Progenitor cell of endocrine pancreas (in vitro differentiated cells): ENCODE results near the gene HID1. TPM values are rescaled to one million over a fixed set of nuclear protein-coding genes. Genes with fewer than 3 reads are reported as not detected.
A peak's percentile ranks its signal among the peaks of the same experiment; 100 is the strongest.

Experiments
- DNase-seq: peaks from one replicate; pipeline ENCODE4 v3.0.0; 2021; ENCODE audit warnings: low spot score; ENCODE audit not compliant: unreplicated experiment
- H3K27ac Mint-ChIP-seq: 2 replicates; pipeline ENCODE4 v1.8.0; 2021; ENCODE audit warnings: mild to moderate bottlenecking, moderate library complexity, mixed read lengths
- H3K27me3 Mint-ChIP-seq: 2 replicates; pipeline ENCODE4 v1.8.0; 2021; ENCODE audit warnings: mixed read lengths
- H3K36me3 Mint-ChIP-seq: 2 replicates; pipeline ENCODE4 v1.8.0; 2022; ENCODE audit warnings: mixed read lengths; ENCODE audit not compliant: insufficient read depth
- H3K4me1 Mint-ChIP-seq: 2 replicates; pipeline ENCODE4 v1.8.0; 2021; ENCODE audit warnings: low read depth, mixed read lengths
- H3K4me3 Mint-ChIP-seq: 2 replicates; pipeline ENCODE4 v1.8.0; 2021; ENCODE audit warnings: low read depth, mild to moderate bottlenecking, moderate library complexity, mixed read lengths
- H3K9me3 Mint-ChIP-seq: 2 replicates; pipeline ENCODE4 v1.8.0; 2021; ENCODE audit warnings: low read depth, mixed read lengths
- total RNA-seq: library from RNA; stranded (reverse); gene quantifications from 2 replicates; pipeline ENCODE4 v1.2.1, GENCODE V29; 2021
- TF ChIP-seq, protein P1 (sequence below): fragments of 200-600 bp; sonication (generic); IDR thresholded peaks from one replicate; pipeline ENCODE4 v1.5.0; 2021; ENCODE audit warnings: antibody characterized with exemption, mild to moderate bottlenecking; ENCODE audit not compliant: unreplicated experiment

Gene HID1
- total RNA-seq, 1 donor from 2014 or later: 101 TPM

- no peak for DNase-seq
- Mint-ChIP-seq H3K9me3 (no peaks in the 10 kb centered on the region), H3K27me3 (no peaks in the 10 kb centered on the region), H3K36me3 (peaks cover 13% of the 10 kb centered on the region), H3K4me3 (no peak overlapping the region), H3K27ac (no peak overlapping the region), H3K4me1 (peaks cover 8% of the 10 kb centered on the region)
- TF ChIP-seq, protein P1, sequence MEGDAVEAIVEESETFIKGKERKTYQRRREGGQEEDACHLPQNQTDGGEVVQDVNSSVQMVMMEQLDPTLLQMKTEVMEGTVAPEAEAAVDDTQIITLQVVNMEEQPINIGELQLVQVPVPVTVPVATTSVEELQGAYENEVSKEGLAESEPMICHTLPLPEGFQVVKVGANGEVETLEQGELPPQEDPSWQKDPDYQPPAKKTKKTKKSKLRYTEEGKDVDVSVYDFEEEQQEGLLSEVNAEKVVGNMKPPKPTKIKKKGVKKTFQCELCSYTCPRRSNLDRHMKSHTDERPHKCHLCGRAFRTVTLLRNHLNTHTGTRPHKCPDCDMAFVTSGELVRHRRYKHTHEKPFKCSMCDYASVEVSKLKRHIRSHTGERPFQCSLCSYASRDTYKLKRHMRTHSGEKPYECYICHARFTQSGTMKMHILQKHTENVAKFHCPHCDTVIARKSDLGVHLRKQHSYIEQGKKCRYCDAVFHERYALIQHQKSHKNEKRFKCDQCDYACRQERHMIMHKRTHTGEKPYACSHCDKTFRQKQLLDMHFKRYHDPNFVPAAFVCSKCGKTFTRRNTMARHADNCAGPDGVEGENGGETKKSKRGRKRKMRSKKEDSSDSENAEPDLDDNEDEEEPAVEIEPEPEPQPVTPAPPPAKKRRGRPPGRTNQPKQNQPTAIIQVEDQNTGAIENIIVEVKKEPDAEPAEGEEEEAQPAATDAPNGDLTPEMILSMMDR: no peak
Observed at GRCh38 chr17:74953134-74953687, 19.3 kb downstream of the HID1 start.

DNA sequence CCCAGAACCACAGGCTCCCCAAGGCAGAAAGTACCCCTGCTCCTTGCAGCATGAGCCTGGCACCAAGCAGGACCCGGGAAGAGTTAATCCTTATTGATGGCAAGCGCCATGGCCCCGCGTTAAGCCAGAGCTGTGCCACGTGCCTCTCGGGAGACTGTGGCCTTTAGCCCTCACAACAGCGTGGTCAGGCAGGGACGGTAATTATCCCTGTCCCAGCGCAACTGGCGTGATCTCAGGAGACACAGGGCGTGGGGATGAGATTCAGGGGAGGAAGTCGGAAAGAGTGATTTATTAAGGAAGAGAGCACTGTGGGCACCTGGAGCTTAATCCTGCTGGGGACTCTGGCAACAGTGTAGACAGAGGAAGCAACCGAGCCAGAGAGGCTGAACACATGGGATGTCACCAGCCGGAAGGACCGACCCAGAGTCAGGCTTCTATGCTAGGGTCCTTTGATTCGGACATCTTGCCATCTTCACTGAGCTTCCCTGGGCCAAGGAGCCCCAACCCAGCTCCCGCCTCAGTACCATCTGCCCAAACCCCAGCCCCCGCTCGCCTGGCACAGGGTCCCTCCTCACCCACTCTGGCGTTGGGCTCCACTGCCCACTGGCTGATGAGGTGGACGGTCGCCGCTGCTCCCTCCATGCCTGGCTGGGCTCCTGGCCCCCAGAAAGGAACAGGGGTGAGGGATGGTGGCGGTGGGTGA, 20.0 kb downstream of the HID1 start:
- no peak overlapping the region for H3K4me3 Mint-ChIP-seq
- H3K27me3 Mint-ChIP-seq: peaks cover 5% of the 10 kb centered on the region
- no peaks in the 10 kb centered on the region for H3K9me3 Mint-ChIP-seq
- H3K4me1 Mint-ChIP-seq: peaks cover 8% of the 10 kb centered on the region
- no peak overlapping the region for H3K27ac Mint-ChIP-seq
- H3K36me3 Mint-ChIP-seq: peaks cover 13% of the 10 kb centered on the region
- DNase-seq: no peak
- TF ChIP-seq, protein P1: no peak

DNA sequence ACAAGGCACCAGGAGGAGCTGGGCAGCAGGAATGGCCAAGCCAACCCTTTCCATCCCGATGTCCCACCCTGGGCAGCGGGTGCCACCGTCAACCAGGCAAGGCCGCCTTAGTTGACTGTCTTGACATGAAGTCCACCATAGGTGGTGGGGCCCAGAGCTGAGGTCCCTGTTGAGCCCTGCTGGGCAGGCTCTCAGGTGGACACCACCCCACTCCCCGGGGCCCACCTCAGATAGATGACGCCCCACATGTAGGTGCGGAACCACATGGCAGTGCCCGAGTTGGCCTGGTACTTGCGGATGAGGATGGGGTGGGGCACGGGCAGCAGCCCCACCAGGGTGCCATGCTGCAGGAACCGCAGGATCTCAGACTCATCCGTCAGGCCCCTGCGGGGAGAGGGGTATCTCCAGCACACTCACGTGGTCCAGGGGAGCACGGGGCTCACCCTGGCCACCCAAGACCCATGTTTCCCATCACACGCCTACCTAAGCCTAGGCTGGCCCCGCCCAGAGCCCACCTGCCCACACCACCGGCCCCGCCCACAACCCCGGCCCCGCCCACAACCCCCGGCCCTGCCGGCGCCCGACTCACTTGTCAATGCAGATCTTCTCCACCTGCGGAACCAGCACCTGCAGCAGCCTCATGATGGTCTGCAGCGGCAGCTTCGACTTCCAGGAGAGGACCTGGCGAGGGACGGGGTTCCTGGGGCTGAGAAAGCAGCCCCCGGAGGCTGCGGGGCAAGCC, 20.7 kb downstream of the HID1 start:
- Mint-ChIP-seq H3K27me3 (peaks cover 6% of the 10 kb centered on the region), H3K4me1 (peaks cover 8% of the 10 kb centered on the region), H3K36me3 (peaks cover 13% of the 10 kb centered on the region), H3K9me3 (no peaks in the 10 kb centered on the region), H3K27ac (no peak overlapping the region), H3K4me3 (no peak overlapping the region)
- TF ChIP-seq, protein P1: no peak
- no peak for DNase-seq

- TF ChIP-seq, protein P1: no peak
- H3K27me3 Mint-ChIP-seq: peaks cover 6% of the 10 kb centered on the region
- DNase-seq: no peak
Observed at GRCh38 chr17:74951065-74951464, 21.5 kb downstream of the HID1 start.

GRCh38 chr17:74950207-74950606, 22.4 kb downstream of the HID1 start:
- Mint-ChIP-seq H3K4me1 (peaks cover 8% of the 10 kb centered on the region), H3K36me3 (peaks cover 10% of the 10 kb centered on the region), H3K27me3 (peaks cover 12% of the 10 kb centered on the region), H3K27ac (peak overlapping the region; percentile 37), H3K4me3 (no peak overlapping the region), H3K9me3 (no peaks in the 10 kb centered on the region)
- TF ChIP-seq, protein P1: no peak
- no peak for DNase-seq

More at GRCh38 chr17:74951065-74951464, 21.5 kb downstream of the HID1 start:
- H3K4me3 Mint-ChIP-seq: no peak overlapping the region
- H3K9me3 Mint-ChIP-seq: no peaks in the 10 kb centered on the region
- peaks cover 13% of the 10 kb centered on the region for H3K36me3 Mint-ChIP-seq
- H3K4me1 Mint-ChIP-seq: peaks cover 8% of the 10 kb centered on the region
- H3K27ac Mint-ChIP-seq: no peak overlapping the region
